HG02763 (cell line): Measurements from ENCODE around the gene CERK.

Experiments used
- ATAC-seq: cut with Tn5 transposase; IDR thresholded peaks from one replicate; pipeline ENCODE4 v1.9.1; 2021; ENCODE audit warnings: mild to moderate bottlenecking, moderate library complexity; ENCODE audit not compliant: unreplicated experiment

The CERK gene

GRCh38 chr22:46665151-46665695 is 72.8 kb downstream of the CERK start:
- ATAC-seq, result no peak

GRCh38 chr22:46664301-46664855 is 73.7 kb downstream of the CERK start:
- no peak for ATAC-seq

- ATAC-seq, result no peak
Measured at GRCh38 chr22:46663436-46664100, 74.5 kb downstream of the CERK start.

GRCh38 chr22:46663001-46663400 is 75.1 kb downstream of the CERK start:
- no peak for ATAC-seq

- no peak for ATAC-seq
Measured at GRCh38 chr22:46662226-46662625, 75.8 kb downstream of the CERK start.

GRCh38 chr22:46661221-46661851 is 76.7 kb downstream of the CERK start:
- no peak for ATAC-seq

- no peak for ATAC-seq
Measured at GRCh38 chr22:46660604-46661201, 77.3 kb downstream of the CERK start.

GRCh38 chr22:46659791-46660186 is 78.3 kb downstream of the CERK start:
- ATAC-seq, result no peak

GRCh38 chr22:46659059-46659790 is 78.8 kb downstream of the CERK start:
- no peak for ATAC-seq

GRCh38 chr22:46657996-46658947 is 79.8 kb downstream of the CERK start:
- ATAC-seq, result no peak

GRCh38 chr22:46657655-46657953 is 80.4 kb downstream of the CERK start:
- no peak for ATAC-seq

GRCh38 chr22:46656856-46657654 is 81.0 kb downstream of the CERK start:
- ATAC-seq, result no peak

GRCh38 chr22:46655861-46656608 is 82.0 kb downstream of the CERK start:
- no peak for ATAC-seq

GRCh38 chr22:46654927-46655595 is 83.0 kb downstream of the CERK start:
- no peak for ATAC-seq

GRCh38 chr22:46654426-46654825 is 83.6 kb downstream of the CERK start:
- ATAC-seq, result no peak

GRCh38 chr22:46653596-46653995 is 84.5 kb downstream of the CERK start:
- ATAC-seq, result no peak

- ATAC-seq, result no peak
Measured at GRCh38 chr22:46652847-46653331, 85.2 kb downstream of the CERK start.
